K562 (cell line): ENCODE measurements around the gene MYLK4. TPM values are rescaled to one million over a fixed set of nuclear protein-coding genes. Genes with fewer than 3 reads are reported as not detected.

Experiments used
- DEAF1 ChIP-seq: fragments of 450-650 bp; formaldehyde crosslinking; IDR thresholded peaks from 2 replicates; pipeline ENCODE4 v1.4.0; 2020; ENCODE audit warnings: mild to moderate bottlenecking, moderate library complexity
- LARP7 ChIP-seq: fragments of 450-650 bp; IDR thresholded peaks from 2 replicates; pipeline ENCODE4 v1.6.1; 2016
- NCOA1 ChIP-seq: fragments of 450-650 bp; IDR thresholded peaks from 2 replicates; pipeline ENCODE4 v1.6.1; 2016; ENCODE audit warnings: low read depth
- NFATC3 ChIP-seq: fragments of 450-650 bp; IDR thresholded peaks from 2 replicates; pipeline ENCODE4 v1.6.1; 2017; ENCODE audit warnings: mild to moderate bottlenecking
- POLR2AphosphoS5 ChIP-seq: IDR thresholded peaks from 2 replicates; pipeline ENCODE4 v1.6.1; 2011; ENCODE audit warnings: mild to moderate bottlenecking, low read depth, low read length, moderate library complexity; ENCODE audit not compliant: control insufficient read depth, insufficient read depth
- RAD21 ChIP-seq, 2 experiments: fragments of 250-450 bp in 1 of 2; fragments of 450-650 bp in 1 of 2; sonication (Bioruptor Pico) in 1 of 2; formaldehyde crosslinking in 1 of 2; IDR thresholded peaks in 1 of 2; conservative IDR thresholded peaks in 1 of 2; 2 replicates each; pipeline versions ENCODE4 v1.4.0 to v1.8.0; 2020 to 2022; ENCODE audit warnings: mild to moderate bottlenecking in 2 of 2, moderate library complexity in 1 of 2
- SMC3 ChIP-seq: conservative IDR thresholded peaks from 2 replicates; pipeline ENCODE4 v1.6.1; 2011; ENCODE audit warnings: low read depth, low read length, improper control_type of control experiment; ENCODE audit not compliant: insufficient read depth
- ZNF277 ChIP-seq: fragments of 250-450 bp; sonication (Bioruptor Pico); IDR thresholded peaks from 2 replicates; pipeline ENCODE4 v1.8.0; 2022; ENCODE audit warnings: inconsistent platforms, mild to moderate bottlenecking, moderate library complexity, borderline replicate concordance
- ZNF444 ChIP-seq: fragments of 250-450 bp; sonication (Bioruptor Pico); IDR thresholded peaks from 2 replicates; pipeline ENCODE4 v1.4.0; 2020; ENCODE audit warnings: mild to moderate bottlenecking, moderate library complexity
- ZNF655 ChIP-seq: fragments of 250-450 bp; sonication (Bioruptor Pico); IDR thresholded peaks from 2 replicates; pipeline ENCODE4 v1.5.0; 2021
- polyA plus RNA-seq, 8 experiments: library from polyadenylated mRNA; depleted of rRNA in 4 of 8; stranded (reverse) in 5 of 8; unstranded in 3 of 8; fragments of >200 nt; fragmentation: Nextera tagmentation in 2 of 8; fragmentation: Illumina TruSeq in 1 of 8; extraction: Ambion mirVana in 2 of 8; extraction: Trizol in 1 of 8; gene quantifications; 2 replicates each; pipeline versions ENCODE4 v1.2.1 to v1.2.3, GENCODE V29; 2011 to 2014; ENCODE audit warnings: inconsistent platforms in 1 of 8, missing spikeins in 1 of 8
- total RNA-seq, 7 experiments: library from RNA; depleted of rRNA in 6 of 7; stranded (reverse); fragments of >200 nt in 6 of 7; fragmentation: Illumina TruSeq in 2 of 7; extraction: Trizol in 2 of 7; gene quantifications; 2 replicates each; pipeline versions ENCODE4 v1.2.1 to v1.2.3, GENCODE V29; 2011 to 2021; ENCODE audit warnings: low replicate concordance in 1 of 7
- TF ChIP-seq, protein P1 (sequence below), 2 experiments: fragments of 450-650 bp; formaldehyde crosslinking in 1 of 2; IDR thresholded peaks; 2 replicates each; pipeline versions ENCODE4 v1.4.0 to v1.6.1; 2014 to 2020; ENCODE audit warnings: mild to moderate bottlenecking in 2 of 2, borderline replicate concordance in 1 of 2, low read depth in 1 of 2

Gene MYLK4
- total and polyA plus RNA-seq, 9 of the 15 experiments (the other 6 are each of a cell fraction or from before 2014, with no cell fraction given) = 0.01 to 0.15 (median 0.06) TPM

- TF ChIP-seq DEAF1 (peak; percentile 55; the same call in 1 of the 2 replicates), RAD21 (CRISPR knock-in tag; conservative IDR thresholded peaks at IDR 0.05 in 1 of 2, IDR thresholded peaks at IDR 0.05 in 1 of 2) (peak; percentile 83 to 84), NCOA1 (no peak), ZNF277 (CRISPR knock-in tag) (no peak), POLR2AphosphoS5 (no peak), NFATC3 (no peak), ZNF655 (no peak), SMC3 (0 out of 2 replicates have a peak, but pooled peaks have one; percentile 11), ZNF444 (CRISPR knock-in tag) (no peak), LARP7 (no peak)
- TF ChIP-seq, protein P1, sequence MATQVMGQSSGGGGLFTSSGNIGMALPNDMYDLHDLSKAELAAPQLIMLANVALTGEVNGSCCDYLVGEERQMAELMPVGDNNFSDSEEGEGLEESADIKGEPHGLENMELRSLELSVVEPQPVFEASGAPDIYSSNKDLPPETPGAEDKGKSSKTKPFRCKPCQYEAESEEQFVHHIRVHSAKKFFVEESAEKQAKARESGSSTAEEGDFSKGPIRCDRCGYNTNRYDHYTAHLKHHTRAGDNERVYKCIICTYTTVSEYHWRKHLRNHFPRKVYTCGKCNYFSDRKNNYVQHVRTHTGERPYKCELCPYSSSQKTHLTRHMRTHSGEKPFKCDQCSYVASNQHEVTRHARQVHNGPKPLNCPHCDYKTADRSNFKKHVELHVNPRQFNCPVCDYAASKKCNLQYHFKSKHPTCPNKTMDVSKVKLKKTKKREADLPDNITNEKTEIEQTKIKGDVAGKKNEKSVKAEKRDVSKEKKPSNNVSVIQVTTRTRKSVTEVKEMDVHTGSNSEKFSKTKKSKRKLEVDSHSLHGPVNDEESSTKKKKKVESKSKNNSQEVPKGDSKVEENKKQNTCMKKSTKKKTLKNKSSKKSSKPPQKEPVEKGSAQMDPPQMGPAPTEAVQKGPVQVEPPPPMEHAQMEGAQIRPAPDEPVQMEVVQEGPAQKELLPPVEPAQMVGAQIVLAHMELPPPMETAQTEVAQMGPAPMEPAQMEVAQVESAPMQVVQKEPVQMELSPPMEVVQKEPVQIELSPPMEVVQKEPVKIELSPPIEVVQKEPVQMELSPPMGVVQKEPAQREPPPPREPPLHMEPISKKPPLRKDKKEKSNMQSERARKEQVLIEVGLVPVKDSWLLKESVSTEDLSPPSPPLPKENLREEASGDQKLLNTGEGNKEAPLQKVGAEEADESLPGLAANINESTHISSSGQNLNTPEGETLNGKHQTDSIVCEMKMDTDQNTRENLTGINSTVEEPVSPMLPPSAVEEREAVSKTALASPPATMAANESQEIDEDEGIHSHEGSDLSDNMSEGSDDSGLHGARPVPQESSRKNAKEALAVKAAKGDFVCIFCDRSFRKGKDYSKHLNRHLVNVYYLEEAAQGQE (IDR thresholded peaks at IDR 0.05; ENCODE audit: borderline replicate concordance) = peak; percentile 34; the same call in 1 of the 2 replicates
- TF ChIP-seq, protein P1 (CRISPR knock-in tag; IDR thresholded peaks at IDR 0.05; ENCODE audit: low read depth) = no peak
Measured at GRCh38 chr6:2695454-2696095, 55.1 kb downstream of the MYLK4 start (continued).
